ENCODE data around the gene SCD5. TPM values are rescaled to one million over a fixed set of nuclear protein-coding genes. Genes with fewer than 3 reads are reported as not detected.

The SCD5 gene
- total and polyA plus RNA-seq, 2 experiments from 2014 or later, result 0.79 to 1.6 TPM

- no peak overlapping the region for H2AFZ ChIP-seq
- Mint-ChIP-seq H3K36me3 (ENCODE audit: low read depth) (no peaks in the 10 kb centered on the region; the same call in 2 of the 3 replicates), H3K27me3 (ENCODE audit: insufficient read depth, low read depth, poor library complexity) (peaks cover 37% of the 10 kb centered on the region), H3K4me1 (peaks cover 17% of the 10 kb centered on the region), H3K4me3 (no peak overlapping the region; the same call in 2 of the 3 replicates), H3K9me3 (no peaks in the 10 kb centered on the region), H3K27ac (no peak overlapping the region)
- H3K79me2 ChIP-seq (replicated peaks; ENCODE audit: insufficient read depth), result no peaks in the 10 kb centered on the region
- H3F3A ChIP-seq (replicated peaks; ENCODE audit: low read depth), result no peaks in the 10 kb centered on the region
- H3K4me1 ChIP-seq (ENCODE audit: insufficient read depth), result peaks cover 14% of the 10 kb centered on the region
- no peaks in the 10 kb centered on the region for H3K36me3 ChIP-seq (ENCODE audit: insufficient read depth)
- H3K27ac ChIP-seq (ENCODE audit: low read depth), result no peak overlapping the region
- ATAC-seq (no peak), DNase-seq (ENCODE audit: low spot score) (no peak)
- H3K9me2 ChIP-seq (ENCODE audit: insufficient read depth), result no peaks in the 10 kb centered on the region
- peaks cover 43% of the 10 kb centered on the region for H3K27me3 ChIP-seq (ENCODE audit: insufficient read depth)
- TF ChIP-seq ZNF331 (CRISPR knock-in tag; IDR thresholded peaks at IDR 0.05; ENCODE audit: low read depth) (no peak), REST (IDR thresholded peaks at IDR 0.05; ENCODE audit: unreplicated experiment) (no peak), EZH2 (IDR thresholded peaks at IDR 0.05; ENCODE audit: low read depth, unreplicated experiment) (no peak), CREB1 (CRISPR knock-in tag; IDR thresholded peaks at IDR 0.05; ENCODE audit: low read depth) (no peak), EZH2phosphoT487 (IDR thresholded peaks at IDR 0.05; ENCODE audit: unreplicated experiment) (no peak), POLR2AphosphoS5 (IDR thresholded peaks at IDR 0.05; ENCODE audit: low read depth) (no peak), ETS1 (IDR thresholded peaks at IDR 0.05) (no peak), CTCF (conservative IDR thresholded peaks at IDR 0.05; ENCODE audit: low read depth in 2 of 2) (no peak), ZNF462 (CRISPR knock-in tag; IDR thresholded peaks at IDR 0.05) (no peak), NANOG (IDR thresholded peaks at IDR 0.05; ENCODE audit: borderline replicate concordance) (no peak), JUNB (IDR thresholded peaks at IDR 0.05; ENCODE audit: unreplicated experiment) (no peak), STAT1 (IDR thresholded peaks at IDR 0.05; ENCODE audit: unreplicated experiment) (no peak), ZNF114 (CRISPR knock-in tag; IDR thresholded peaks at IDR 0.05) (no peak)
- H4K20me1 ChIP-seq (replicated peaks; ENCODE audit: insufficient read depth), result no peaks in the 10 kb centered on the region
- H3K4me3 ChIP-seq, result no peak overlapping the region
- H3K4me2 ChIP-seq, result no peak overlapping the region
These were observed 20.6 kb downstream of the SCD5 start for GRCh38 chr4:82777857-82778525.

Data from GM23338 (cell line).